Suprapubic skin (tissue), 4 donors: ENCODE measurements around the gene NGF. TPM values are rescaled to one million over a fixed set of nuclear protein-coding genes. Genes with fewer than 3 reads are reported as not detected.

Source experiments
- DNase-seq, 2 donors: peaks; one replicate each; pipeline ENCODE4 v3.0.0-alpha.2; 2019; ENCODE audit warnings: low spot score in 2 of 2
- H3K27ac ChIP-seq: fragments of 200-600 bp; sonication (generic); one replicate; pipeline ENCODE4 v1.5.1; 2019
- H3K27me3 ChIP-seq: fragments of 200-600 bp; sonication (generic); one replicate; pipeline ENCODE4 v1.5.1; 2019
- H3K36me3 ChIP-seq: fragments of 200-600 bp; sonication (generic); one replicate; pipeline ENCODE4 v1.5.1; 2019
- H3K4me1 ChIP-seq: fragments of 200-600 bp; sonication (generic); one replicate; pipeline ENCODE4 v1.5.1; 2019
- H3K4me3 ChIP-seq: fragments of 200-600 bp; sonication (generic); one replicate; pipeline ENCODE4 v1.5.1; 2019; ENCODE audit warnings: mild to moderate bottlenecking
- H3K9me3 ChIP-seq: fragments of 200-600 bp; sonication (generic); one replicate; pipeline ENCODE4 v1.5.1; 2019
- CTCF ChIP-seq, 2 donors: fragments of 200-600 bp in 1 of 2; fragments of 450-650 bp in 1 of 2; sonication (generic) in 1 of 2; IDR thresholded peaks; one replicate each; pipeline ENCODE4 v1.5.1; 2016 to 2019; ENCODE audit warnings: antibody characterized with exemption in 2 of 2, mild to moderate bottlenecking in 1 of 2, moderate library complexity in 1 of 2
- EP300 ChIP-seq: sonication (generic); formaldehyde crosslinking; IDR thresholded peaks from one replicate; pipeline ENCODE4 v1.6.1; 2017; ENCODE audit warnings: antibody characterized with exemption
- POLR2A ChIP-seq, 2 donors: fragments of 450-650 bp; IDR thresholded peaks; one replicate each; pipeline ENCODE4 v1.6.1; 2017; ENCODE audit warnings: antibody characterized with exemption in 2 of 2, mild to moderate bottlenecking in 2 of 2, moderate library complexity in 2 of 2
- POLR2AphosphoS5 ChIP-seq, 3 donors: sonication (generic); formaldehyde crosslinking; IDR thresholded peaks; one replicate each; pipeline ENCODE4 v1.6.1; 2017; ENCODE audit warnings: antibody characterized with exemption in 3 of 3
- WGBS: methylation state at CpG from one replicate; pipeline ENCODE4 v1.1.5; 2018; 5-methylcytosine and 5-hydroxymethylcytosine counted together
- total RNA-seq, 4 donors: library from RNA; depleted of rRNA; stranded (reverse); fragments of >200 nt; gene quantifications; one replicate each; pipeline ENCODE4 v1.1.0, GENCODE V29; 2016

Gene NGF
- total RNA-seq, 4 donors from 2014 or later = 0.80 TPM; not detected in 3

DNA sequence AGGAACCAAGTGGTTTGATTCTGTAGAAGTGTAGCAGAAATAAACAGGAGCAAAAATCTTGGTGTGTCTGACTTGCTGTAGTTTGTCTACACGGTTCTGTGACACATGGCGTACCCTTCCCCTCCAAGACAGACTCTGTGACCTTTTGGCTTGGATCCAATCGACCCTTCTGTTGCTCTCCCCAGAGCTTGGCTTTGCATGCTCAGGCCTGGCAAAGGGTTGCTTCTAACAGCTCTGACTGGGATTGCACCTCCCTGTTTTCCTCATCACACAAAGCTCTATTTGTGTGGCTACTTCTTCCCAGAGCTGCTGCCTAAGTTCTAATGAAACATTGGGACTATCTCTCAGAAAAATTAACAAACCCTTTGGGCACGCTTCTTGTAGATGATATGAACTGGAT is 24.0 kb downstream of the NGF start:
- no peak overlapping the region for H3K4me3 ChIP-seq
- DNase-seq = no peak
- H3K27ac ChIP-seq = no peak overlapping the region
- no peaks in the 10 kb centered on the region for H3K9me3 ChIP-seq
- H3K36me3 ChIP-seq = no peaks in the 10 kb centered on the region
- TF ChIP-seq EP300 = no peak
- TF ChIP-seq POLR2AphosphoS5 (IDR thresholded peaks at IDR 0.05) = no peak
- no peak for TF ChIP-seq CTCF (IDR thresholded peaks at IDR 0.05)
- TF ChIP-seq POLR2A (IDR thresholded peaks at IDR 0.05) = no peak
- no peaks in the 10 kb centered on the region for H3K27me3 ChIP-seq
- WGBS = 57% methylated on average over 4 of the region's 4 CpGs
- H3K4me1 ChIP-seq = peaks cover 4% of the 10 kb centered on the region

GRCh38 chr1:115313182-115313581 is 24.9 kb downstream of the NGF start:
- TF ChIP-seq EP300 (no peak), POLR2AphosphoS5 (IDR thresholded peaks at IDR 0.05) (no peak), CTCF (IDR thresholded peaks at IDR 0.05) (no peak), POLR2A (IDR thresholded peaks at IDR 0.05) (no peak)
- DNase-seq = no peak
- Histone ChIP-seq H3K4me1 (peaks cover 4% of the 10 kb centered on the region), H3K27ac (no peak overlapping the region), H3K9me3 (no peaks in the 10 kb centered on the region), H3K4me3 (no peak overlapping the region), H3K36me3 (no peaks in the 10 kb centered on the region), H3K27me3 (no peaks in the 10 kb centered on the region)
- WGBS = 71% methylated on average over 1 of the region's 1 CpG

- H3K9me3 ChIP-seq = no peaks in the 10 kb centered on the region
- TF ChIP-seq CTCF (IDR thresholded peaks at IDR 0.05) (no peak), POLR2AphosphoS5 (IDR thresholded peaks at IDR 0.05) (no peak), EP300 (no peak)
- peaks cover 4% of the 10 kb centered on the region for H3K4me1 ChIP-seq
- H3K27ac ChIP-seq = no peak overlapping the region
- H3K27me3 ChIP-seq = no peaks in the 10 kb centered on the region
- no peak for DNase-seq
- no peak overlapping the region for H3K4me3 ChIP-seq
- H3K36me3 ChIP-seq = no peaks in the 10 kb centered on the region
Measured at GRCh38 chr1:115312742-115313141, 25.3 kb downstream of the NGF start.

DNA sequence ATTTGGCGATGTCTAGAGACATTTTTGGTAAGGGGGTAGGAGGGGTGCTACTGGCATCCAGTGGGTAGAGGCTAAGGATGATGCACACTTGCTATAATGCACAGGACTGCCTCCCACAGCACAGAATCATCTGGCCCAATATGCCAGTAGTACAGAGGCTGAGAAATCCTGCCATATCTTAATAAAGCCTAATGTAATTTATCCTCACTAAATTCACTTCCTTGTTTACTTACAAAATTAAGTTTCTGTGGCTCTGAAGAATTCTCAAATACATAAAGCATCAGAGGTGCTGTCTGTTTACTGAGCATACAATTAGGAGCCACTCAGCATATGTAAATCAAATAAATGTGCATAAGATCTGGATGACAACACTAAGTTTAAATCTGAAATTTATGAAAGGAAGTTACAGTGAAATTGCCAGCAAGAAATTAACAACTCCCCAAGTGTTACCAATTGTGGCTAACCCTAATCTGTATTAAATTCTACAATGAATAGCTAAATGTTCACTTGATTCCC is 26.5 kb downstream of the NGF start:
- 91% methylated on average over 1 of the region's 1 CpG for WGBS
- DNase-seq = no peak

More for the DNA sequence above, 26.5 kb downstream of the NGF start:
- TF ChIP-seq CTCF (IDR thresholded peaks at IDR 0.05) = no peak
- TF ChIP-seq EP300 = no peak
- no peak for TF ChIP-seq POLR2A (IDR thresholded peaks at IDR 0.05)
- no peak for TF ChIP-seq POLR2AphosphoS5 (IDR thresholded peaks at IDR 0.05)
- no peak overlapping the region for H3K27ac ChIP-seq
- peaks cover 4% of the 10 kb centered on the region for H3K4me1 ChIP-seq
- H3K27me3 ChIP-seq = no peaks in the 10 kb centered on the region
- H3K9me3 ChIP-seq = no peaks in the 10 kb centered on the region
- no peak overlapping the region for H3K4me3 ChIP-seq
- no peaks in the 10 kb centered on the region for H3K36me3 ChIP-seq
